Osteoblast (primary cell): Measurements from ENCODE around the gene SYNDIG1L. TPM values are rescaled to one million over a fixed set of nuclear protein-coding genes. Genes with fewer than 3 reads are reported as not detected.

Experiments
- DNase-seq: peaks from one replicate; pipeline ENCODE4 v3.0.0; 2011; ENCODE audit warnings: low spot score, mixed read lengths; ENCODE audit not compliant: insufficient read length; ENCODE audit errors: missing footprints
- H2AFZ ChIP-seq: 2 replicates; pipeline ENCODE4 v1.6.0; 2011; ENCODE audit warnings: mild to moderate bottlenecking, low read length
- H3K27ac ChIP-seq: 2 replicates; pipeline ENCODE4 v1.5.1; 2011; ENCODE audit warnings: mild to moderate bottlenecking, low read depth, low read length, moderate library complexity
- H3K27me3 ChIP-seq: 2 replicates; pipeline ENCODE4 v1.6.0; 2012; ENCODE audit warnings: mild to moderate bottlenecking, control low read depth, inconsistent platforms, low read length, moderate library complexity; ENCODE audit not compliant: insufficient read depth
- H3K36me3 ChIP-seq: 2 replicates; pipeline ENCODE4 v1.5.1; 2011; ENCODE audit warnings: mild to moderate bottlenecking, low read length, control low read depth, moderate library complexity; ENCODE audit not compliant: insufficient read depth
- H3K4me1 ChIP-seq: 2 replicates; pipeline ENCODE4 v1.5.1; 2011; ENCODE audit warnings: mild to moderate bottlenecking, low read length, control low read depth, moderate library complexity; ENCODE audit not compliant: insufficient read depth
- H3K4me2 ChIP-seq: 2 replicates; pipeline ENCODE4 v1.6.0; 2011; ENCODE audit warnings: mild to moderate bottlenecking, low read length; ENCODE audit not compliant: insufficient read depth
- H3K4me3 ChIP-seq: fragments of 200-600 bp; sonication (generic); 3 replicates; pipeline ENCODE4 v1.5.1; 2012; ENCODE audit warnings: mild to moderate bottlenecking, low read length, inconsistent platforms; ENCODE audit not compliant: insufficient read depth
- H3K79me2 ChIP-seq: 2 replicates; pipeline ENCODE4 v1.6.0; 2012; ENCODE audit warnings: mild to moderate bottlenecking, low read length, control low read depth, inconsistent platforms; ENCODE audit not compliant: insufficient read depth
- H3K9me3 ChIP-seq: 2 replicates; pipeline ENCODE4 v1.5.1; 2011; ENCODE audit warnings: low read depth, low read length, control low read depth
- H4K20me1 ChIP-seq: 2 replicates; pipeline ENCODE4 v1.6.0; 2012; ENCODE audit warnings: mild to moderate bottlenecking, low read length, control low read depth; ENCODE audit not compliant: insufficient read depth
- total RNA-seq: library from RNA; depleted of rRNA; stranded (reverse); fragments of >200 nt; gene quantifications from 2 replicates; pipeline ENCODE4 v1.2.3, GENCODE V29; 2012
- TF ChIP-seq, protein P1 (sequence below): IDR thresholded peaks from 2 replicates; pipeline ENCODE4 v1.5.1; 2011; ENCODE audit warnings: mild to moderate bottlenecking, low read depth, low read length, moderate library complexity; ENCODE audit errors: extremely low read depth

The SYNDIG1L gene
- total RNA-seq, 1 donor = not detected

DNA sequence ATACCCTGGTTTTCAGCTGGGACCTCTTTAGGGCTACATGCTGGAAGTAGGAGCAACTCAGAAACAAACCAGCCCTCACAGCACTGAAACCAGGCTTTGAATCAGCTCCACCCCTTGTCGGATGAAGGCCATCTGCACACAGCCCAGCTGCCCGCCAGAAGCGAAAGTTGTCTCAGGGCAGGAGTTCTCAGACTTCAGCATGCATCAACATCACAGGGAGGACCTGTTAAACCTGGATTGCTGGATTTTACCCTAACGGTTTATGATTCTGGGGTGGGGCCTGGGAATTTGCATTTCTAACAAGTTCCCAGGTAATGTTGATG lies 10.9 kb downstream of the SYNDIG1L start:
- H3K79me2 ChIP-seq = no peaks in the 10 kb centered on the region
- TF ChIP-seq, protein P1, sequence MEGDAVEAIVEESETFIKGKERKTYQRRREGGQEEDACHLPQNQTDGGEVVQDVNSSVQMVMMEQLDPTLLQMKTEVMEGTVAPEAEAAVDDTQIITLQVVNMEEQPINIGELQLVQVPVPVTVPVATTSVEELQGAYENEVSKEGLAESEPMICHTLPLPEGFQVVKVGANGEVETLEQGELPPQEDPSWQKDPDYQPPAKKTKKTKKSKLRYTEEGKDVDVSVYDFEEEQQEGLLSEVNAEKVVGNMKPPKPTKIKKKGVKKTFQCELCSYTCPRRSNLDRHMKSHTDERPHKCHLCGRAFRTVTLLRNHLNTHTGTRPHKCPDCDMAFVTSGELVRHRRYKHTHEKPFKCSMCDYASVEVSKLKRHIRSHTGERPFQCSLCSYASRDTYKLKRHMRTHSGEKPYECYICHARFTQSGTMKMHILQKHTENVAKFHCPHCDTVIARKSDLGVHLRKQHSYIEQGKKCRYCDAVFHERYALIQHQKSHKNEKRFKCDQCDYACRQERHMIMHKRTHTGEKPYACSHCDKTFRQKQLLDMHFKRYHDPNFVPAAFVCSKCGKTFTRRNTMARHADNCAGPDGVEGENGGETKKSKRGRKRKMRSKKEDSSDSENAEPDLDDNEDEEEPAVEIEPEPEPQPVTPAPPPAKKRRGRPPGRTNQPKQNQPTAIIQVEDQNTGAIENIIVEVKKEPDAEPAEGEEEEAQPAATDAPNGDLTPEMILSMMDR = no peak
- no peaks in the 10 kb centered on the region for H3K9me3 ChIP-seq
- H3K4me3 ChIP-seq = no peak overlapping the region
- H3K27me3 ChIP-seq = peaks cover 53% of the 10 kb centered on the region
- H3K4me2 ChIP-seq = no peak overlapping the region
- no peak overlapping the region for H2AFZ ChIP-seq
- no peaks in the 10 kb centered on the region for H4K20me1 ChIP-seq
- DNase-seq = no peak
- no peak overlapping the region for H3K27ac ChIP-seq
- H3K4me1 ChIP-seq = no peaks in the 10 kb centered on the region
- no peaks in the 10 kb centered on the region for H3K36me3 ChIP-seq

DNA sequence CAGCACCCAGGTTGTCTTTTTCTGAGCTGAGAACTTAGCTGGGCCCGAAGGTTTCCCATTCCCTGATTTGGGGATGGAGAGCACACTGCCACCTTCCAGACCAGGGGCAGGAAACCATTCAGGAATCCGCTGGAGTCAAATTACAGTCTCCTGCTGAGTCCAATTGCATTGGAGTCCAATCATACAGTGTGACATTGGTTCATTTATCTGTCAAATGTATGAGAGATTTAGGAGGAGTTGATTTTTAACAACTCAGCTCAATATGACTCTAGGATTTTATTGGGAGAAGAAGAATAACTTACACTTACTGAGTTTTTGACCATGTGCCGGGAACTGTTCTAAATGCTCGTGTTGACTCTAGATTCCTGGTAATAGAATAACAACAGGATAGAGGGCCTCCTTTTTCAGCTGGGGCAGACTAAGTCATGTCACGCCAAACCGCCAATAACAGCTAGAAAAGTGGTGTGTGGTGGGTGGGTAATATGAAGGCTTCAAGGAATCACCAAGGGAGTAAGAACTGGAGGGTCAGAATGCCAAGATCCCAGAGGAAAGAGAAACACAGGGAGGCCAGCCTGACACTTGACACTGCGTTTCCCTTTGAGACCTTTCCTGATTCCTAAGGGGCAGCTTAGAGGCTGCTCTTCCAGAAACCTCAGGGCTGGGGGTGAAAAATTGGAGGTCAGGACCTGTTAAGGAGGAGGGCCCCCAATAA lies 11.5 kb downstream of the SYNDIG1L start:
- H3K4me3 ChIP-seq = no peak overlapping the region
- no peaks in the 10 kb centered on the region for H3K9me3 ChIP-seq
- H3K4me2 ChIP-seq = no peak overlapping the region
- no peaks in the 10 kb centered on the region for H3K4me1 ChIP-seq
- H4K20me1 ChIP-seq = no peaks in the 10 kb centered on the region
- H3K27ac ChIP-seq = no peak overlapping the region
- H3K27me3 ChIP-seq = peaks cover 53% of the 10 kb centered on the region
- no peak for DNase-seq
- no peaks in the 10 kb centered on the region for H3K79me2 ChIP-seq
- TF ChIP-seq, protein P1 = no peak
- no peaks in the 10 kb centered on the region for H3K36me3 ChIP-seq
- H2AFZ ChIP-seq = no peak overlapping the region

DNA sequence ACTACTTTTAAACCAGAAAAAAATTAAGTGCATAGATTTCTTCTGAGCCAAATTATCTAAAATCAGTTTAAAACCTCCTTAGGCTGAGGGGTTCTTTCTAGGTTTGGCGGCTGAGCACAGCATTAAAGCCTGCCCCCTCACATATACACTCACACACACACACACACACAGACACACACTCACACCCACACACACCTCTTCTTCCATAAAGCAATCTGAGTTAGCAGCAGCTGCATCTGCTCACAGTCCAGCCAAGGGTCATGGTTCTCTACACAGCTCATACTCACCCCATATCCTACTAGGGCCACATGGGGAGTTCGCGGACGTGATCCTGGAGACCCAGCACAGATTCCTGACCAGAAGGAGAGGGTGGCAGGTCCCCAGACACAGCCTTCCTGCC lies 12.4 kb downstream of the SYNDIG1L start:
- no peaks in the 10 kb centered on the region for H3K36me3 ChIP-seq
- no peak overlapping the region for H3K4me2 ChIP-seq
- no peaks in the 10 kb centered on the region for H3K4me1 ChIP-seq
- no peak overlapping the region for H3K27ac ChIP-seq
- DNase-seq = no peak
- H3K79me2 ChIP-seq = no peaks in the 10 kb centered on the region
- H3K27me3 ChIP-seq = peaks cover 45% of the 10 kb centered on the region
- H2AFZ ChIP-seq = no peak overlapping the region
- H4K20me1 ChIP-seq = no peaks in the 10 kb centered on the region
- no peak overlapping the region for H3K4me3 ChIP-seq
- TF ChIP-seq, protein P1 = no peak
- H3K9me3 ChIP-seq = no peaks in the 10 kb centered on the region

DNA sequence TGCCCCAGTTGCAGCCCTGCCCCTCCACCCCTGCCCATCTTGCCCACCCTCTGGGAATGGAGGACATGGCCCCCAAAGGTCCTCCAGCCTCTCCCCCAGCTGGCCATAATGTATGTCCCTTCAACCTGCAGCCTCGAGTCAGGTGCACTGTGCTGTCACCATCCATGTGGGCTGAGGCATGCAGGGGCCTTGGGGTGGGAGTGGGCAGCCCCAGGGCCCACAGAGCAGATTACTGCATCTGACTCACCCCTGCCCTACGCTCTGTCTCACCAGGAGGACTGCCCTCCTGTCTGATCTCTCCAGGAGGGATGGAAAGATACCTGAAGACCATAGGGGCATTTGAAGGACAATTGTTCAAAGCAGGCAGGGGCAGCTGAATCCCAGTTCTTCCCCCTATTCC lies 13.3 kb downstream of the SYNDIG1L start:
- Histone ChIP-seq H3K36me3 (no peaks in the 10 kb centered on the region), H3K4me2 (no peak overlapping the region), H3K27ac (no peak overlapping the region), H3K79me2 (no peaks in the 10 kb centered on the region), H2AFZ (no peak overlapping the region), H3K4me1 (no peaks in the 10 kb centered on the region), H3K9me3 (no peaks in the 10 kb centered on the region), H4K20me1 (no peaks in the 10 kb centered on the region), H3K27me3 (peaks cover 40% of the 10 kb centered on the region), H3K4me3 (no peak overlapping the region)
- DNase-seq = no peak
- TF ChIP-seq, protein P1 = no peak
